ENCODE data around the gene CPNE7. TPM values are rescaled to one million over a fixed set of nuclear protein-coding genes. Genes with fewer than 3 reads are reported as not detected.

CPNE7 gene
- total RNA-seq, 1 donor from 2014 or later: 15.1 TPM

DNA sequence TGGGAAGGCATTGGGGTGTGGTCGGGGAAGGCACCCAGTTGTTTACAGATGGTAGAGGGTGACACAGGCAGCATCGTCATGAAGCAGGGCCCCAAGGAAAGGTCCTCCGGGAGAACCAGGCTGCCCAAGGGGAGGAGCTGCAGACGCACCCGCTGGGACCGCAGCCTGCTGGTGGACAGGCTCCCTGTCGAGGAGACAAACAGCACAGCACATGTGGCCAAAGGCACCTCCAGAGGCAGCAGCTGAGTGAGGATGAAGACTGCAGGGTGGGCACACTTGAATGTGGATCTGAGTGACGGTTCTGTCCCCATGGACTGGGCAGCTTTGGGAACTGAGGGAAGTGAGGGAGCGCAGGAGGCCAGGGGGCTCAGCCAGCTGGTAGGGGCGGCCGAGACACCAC, 69.6 kb downstream of the CPNE7 start:
- FAIRE-seq (no peak), DNase-seq (ENCODE audit: low spot score in 2 of 2) (no peak)

DNA sequence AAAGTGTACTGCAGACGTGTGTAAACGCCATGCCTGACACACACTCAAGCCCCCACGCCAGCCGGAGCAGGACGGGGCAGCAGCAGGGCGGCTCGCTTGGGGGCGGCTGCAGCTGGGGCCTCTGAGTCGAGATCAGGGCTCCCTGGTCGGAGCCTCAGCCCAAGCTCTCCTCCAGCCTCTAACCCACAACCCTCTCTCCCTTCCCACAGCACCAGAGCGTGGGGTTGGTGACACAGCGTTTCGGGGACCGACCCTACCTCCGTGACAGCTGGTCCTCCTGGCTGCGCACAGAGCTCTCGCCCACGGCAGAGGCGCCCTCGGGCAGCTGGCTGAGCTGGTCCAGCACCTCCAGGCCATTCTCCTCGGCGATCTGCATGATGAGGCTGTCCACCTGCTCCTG, 70.7 kb downstream of the CPNE7 start:
- DNase-seq (ENCODE audit: low spot score in 2 of 2) (no peak), FAIRE-seq (no peak)

Small RNAs within 50 kb of the gene (small RNA-seq; reads per million reads assigned to genes)
- gene SNORD68: not detected

Other genes starting within 250 kb of the CPNE7 start
- 27.7 TPM for gene ANKRD11, start 85.2 kb upstream of the CPNE7 start, total RNA-seq
- gene SPG7, start 67.4 kb upstream of the CPNE7 start, total RNA-seq: 84.8 TPM
- 1,545 TPM for gene RPL13, start 15.1 kb upstream of the CPNE7 start, total RNA-seq
- 2.4 TPM for gene DPEP1, start 37.9 kb downstream of the CPNE7 start, total RNA-seq
- 81.9 TPM for gene CHMP1A, start 82.0 kb downstream of the CPNE7 start, total RNA-seq
- 7.7 TPM for gene SPATA33, start 82.1 kb downstream of the CPNE7 start, total RNA-seq
- gene CDK10, start 110.9 kb downstream of the CPNE7 start, total RNA-seq: 30.6 TPM
- 20.0 TPM for gene SPATA2L, start 125.9 kb downstream of the CPNE7 start, total RNA-seq
- 7.7 TPM for gene VPS9D1, start 145.1 kb downstream of the CPNE7 start, total RNA-seq
- gene ZNF276, start 145.8 kb downstream of the CPNE7 start, total RNA-seq: 11.8 TPM
- gene FANCA, start 240.9 kb downstream of the CPNE7 start, total RNA-seq: 8.2 TPM

All from frontal cortex (tissue), 4 donors.